GM12873 (cell line): ENCODE results near the gene DHRS12.

Source experiments
- CTCF ChIP-seq: IDR thresholded peaks from 2 replicates; pipeline ENCODE4 v1.5.1; 2012; ENCODE audit warnings: low read depth, mild to moderate bottlenecking, moderate library complexity, low read length, control low read depth; ENCODE audit not compliant: insufficient read depth; ENCODE audit errors: missing control alignments

The DHRS12 gene

GRCh38 chr13:51745243-51745642, 58.7 kb downstream of the DHRS12 start:
- no peak for TF ChIP-seq CTCF

GRCh38 chr13:51742611-51743010, 61.4 kb downstream of the DHRS12 start:
- no peak for TF ChIP-seq CTCF

- TF ChIP-seq CTCF = no peak
Observed at GRCh38 chr13:51742031-51742430, 61.9 kb downstream of the DHRS12 start.

- no peak for TF ChIP-seq CTCF
Observed at GRCh38 chr13:51740698-51741097, 63.3 kb downstream of the DHRS12 start.

- TF ChIP-seq CTCF = no peak
Observed at GRCh38 chr13:51739027-51739764, 64.8 kb downstream of the DHRS12 start.

GRCh38 chr13:51738226-51738905, 65.6 kb downstream of the DHRS12 start:
- TF ChIP-seq CTCF = no peak

GRCh38 chr13:51737609-51738008, 66.4 kb downstream of the DHRS12 start:
- TF ChIP-seq CTCF = no peak
